ENCODE measurements around the gene CHST1.
A peak's percentile ranks its signal among the peaks of the same experiment; 100 is the strongest.

Gene CHST1

GRCh38 chr11:45665206-45665932 is at the start of gene CHST1:
CHST1 (minus strand) TSS chr11:45665622; CDS start chr11:45650923, 14,699 bp downstream.
- DNase-seq, result peak; percentile 24

- no peak for DNase-seq
Observed at GRCh38 chr11:45713573-45713972, 48.2 kb upstream of the CHST1 start.

GRCh38 chr11:45710561-45710960 is 45.1 kb upstream of the CHST1 start:
- DNase-seq, result no peak

- no peak for DNase-seq
Observed at GRCh38 chr11:45708887-45709663, 43.7 kb upstream of the CHST1 start.

- no peak for DNase-seq
Observed at GRCh38 chr11:45704635-45705034, 39.2 kb upstream of the CHST1 start.

GRCh38 chr11:45704133-45704532 is 38.7 kb upstream of the CHST1 start:
- DNase-seq, result no peak

- DNase-seq, result peak; percentile 34
Observed at GRCh38 chr11:45702511-45702910, 37.1 kb upstream of the CHST1 start.

GRCh38 chr11:45698777-45699497 is 33.5 kb upstream of the CHST1 start:
- no peak for DNase-seq

GRCh38 chr11:45692808-45693453 is 27.5 kb upstream of the CHST1 start:
- no peak for DNase-seq

GRCh38 chr11:45688472-45689033 is 23.1 kb upstream of the CHST1 start:
- DNase-seq, result peak; percentile 39

- DNase-seq, result no peak
Observed at GRCh38 chr11:45687836-45688235, 22.4 kb upstream of the CHST1 start.

GRCh38 chr11:45685964-45686537 is 20.6 kb upstream of the CHST1 start:
- no peak for DNase-seq

- no peak for DNase-seq
Observed at GRCh38 chr11:45684440-45684839, 19.0 kb upstream of the CHST1 start.

- no peak for DNase-seq
Observed at GRCh38 chr11:45683271-45684058, 18.0 kb upstream of the CHST1 start.

- DNase-seq, result no peak
Observed at GRCh38 chr11:45679806-45680205, 14.4 kb upstream of the CHST1 start.

- no peak for DNase-seq
Observed at GRCh38 chr11:45678976-45679375, 13.6 kb upstream of the CHST1 start.

- peak; percentile 9 for DNase-seq
Observed at GRCh38 chr11:45677770-45678512, 12.5 kb upstream of the CHST1 start.

GRCh38 chr11:45676522-45677095 is 11.2 kb upstream of the CHST1 start:
- DNase-seq, result no peak

- DNase-seq, result no peak
Observed at GRCh38 chr11:45675646-45676045, 10.2 kb upstream of the CHST1 start.

GRCh38 chr11:45674481-45675190 is 9.2 kb upstream of the CHST1 start:
- no peak for DNase-seq

Data from DMS79 treated with DMSO at 0.1 percent for 48 hours (cell line).